Stimulated activated CD4-positive, alpha-beta T cell treated with anti-CD3 and anti-CD28 coated beads, Interleukin-4, amount 100 ng/mL, for 1 hour (primary cell): ENCODE measurements around the gene IVD.

ENCODE experiments used
- DNase-seq: peaks from one replicate; pipeline ENCODE4 v3.0.0-alpha.2; 2020

Gene IVD

DNA sequence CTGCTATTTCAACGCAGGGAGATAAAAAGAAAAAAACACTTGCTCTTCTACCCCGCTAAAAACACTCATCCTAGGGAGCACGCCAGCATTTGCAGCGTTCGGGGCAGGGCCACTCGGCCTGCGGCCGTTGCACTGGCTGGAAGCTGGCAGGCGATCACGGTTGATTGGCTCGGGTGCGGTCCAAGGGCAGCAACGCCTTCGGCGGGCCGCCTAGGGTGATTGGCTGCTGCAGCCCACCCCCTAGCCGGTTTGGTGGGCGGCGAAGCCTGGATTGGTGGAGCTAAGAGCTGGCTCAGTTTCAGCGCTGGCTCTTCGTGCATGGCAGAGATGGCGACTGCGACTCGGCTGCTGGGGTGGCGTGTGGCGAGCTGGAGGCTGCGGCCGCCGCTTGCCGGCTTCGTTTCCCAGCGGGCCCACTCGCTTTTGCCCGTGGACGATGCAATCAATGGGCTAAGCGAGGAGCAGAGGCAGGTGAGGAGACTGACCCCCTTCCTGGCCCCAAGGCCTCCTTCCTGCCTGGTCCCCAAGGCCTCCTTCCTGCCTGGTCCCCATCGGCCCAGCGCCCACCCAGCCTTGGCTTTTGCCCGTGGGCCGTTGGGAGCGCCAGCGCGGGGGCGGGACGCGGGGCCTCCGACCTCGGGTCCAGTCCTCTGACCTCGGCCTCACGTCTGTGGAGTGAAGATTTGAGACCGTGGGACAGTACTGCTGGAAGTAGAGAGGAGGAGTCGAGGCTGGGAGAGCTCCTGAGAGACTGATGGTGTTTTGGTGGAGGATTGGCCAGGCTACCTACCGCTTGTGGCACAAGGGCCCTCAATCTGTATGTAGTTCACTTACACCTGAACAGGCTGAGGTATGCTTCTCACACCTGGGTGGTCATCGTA lies at the start of gene IVD:
Gene IVD (plus strand): TSS at position 295 of the 881 bp plus-strand sequence. CDS start 33 bp downstream, at position 328.
- DNase-seq = peak; percentile 90

DNA sequence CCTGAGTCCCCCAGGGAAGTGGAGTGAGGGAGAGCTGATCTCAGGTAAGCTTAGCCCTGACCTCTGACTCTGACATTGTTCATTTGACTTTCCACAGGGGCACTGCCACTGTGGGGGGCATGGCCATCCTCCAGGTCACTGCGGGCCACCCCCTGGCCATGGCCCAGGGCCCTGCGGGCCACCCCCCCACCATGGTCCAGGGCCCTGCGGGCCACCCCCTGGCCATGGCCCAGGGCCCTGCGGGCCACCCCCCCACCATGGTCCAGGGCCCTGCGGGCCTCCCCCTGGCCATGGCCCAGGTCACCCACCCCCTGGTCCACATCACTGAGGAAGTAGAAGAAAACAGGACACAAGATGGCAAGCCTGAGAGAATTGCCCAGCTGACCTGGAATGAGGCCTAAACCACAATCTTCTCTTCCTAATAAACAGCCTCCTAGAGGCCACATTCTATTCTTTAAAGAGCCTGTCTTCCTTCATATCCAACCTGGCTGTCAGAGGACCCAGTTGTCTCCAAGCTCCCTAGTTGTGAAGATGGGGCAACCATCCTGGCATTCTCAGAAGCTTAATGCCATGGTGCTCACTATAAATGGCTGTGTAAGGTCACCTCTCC lies 49.5 kb upstream of the IVD start:
- DNase-seq = no peak

GRCh38 chr15:40357246-40357645 lies 48.3 kb upstream of the IVD start:
- DNase-seq = no peak

GRCh38 chr15:40357723-40358470 lies 47.7 kb upstream of the IVD start, which contains the start of gene DISP2:
DISP2 (plus strand) TSS chr15:40358219; CDS start chr15:40358322, 103 bp downstream.
- peak; percentile 90 for DNase-seq

DNA sequence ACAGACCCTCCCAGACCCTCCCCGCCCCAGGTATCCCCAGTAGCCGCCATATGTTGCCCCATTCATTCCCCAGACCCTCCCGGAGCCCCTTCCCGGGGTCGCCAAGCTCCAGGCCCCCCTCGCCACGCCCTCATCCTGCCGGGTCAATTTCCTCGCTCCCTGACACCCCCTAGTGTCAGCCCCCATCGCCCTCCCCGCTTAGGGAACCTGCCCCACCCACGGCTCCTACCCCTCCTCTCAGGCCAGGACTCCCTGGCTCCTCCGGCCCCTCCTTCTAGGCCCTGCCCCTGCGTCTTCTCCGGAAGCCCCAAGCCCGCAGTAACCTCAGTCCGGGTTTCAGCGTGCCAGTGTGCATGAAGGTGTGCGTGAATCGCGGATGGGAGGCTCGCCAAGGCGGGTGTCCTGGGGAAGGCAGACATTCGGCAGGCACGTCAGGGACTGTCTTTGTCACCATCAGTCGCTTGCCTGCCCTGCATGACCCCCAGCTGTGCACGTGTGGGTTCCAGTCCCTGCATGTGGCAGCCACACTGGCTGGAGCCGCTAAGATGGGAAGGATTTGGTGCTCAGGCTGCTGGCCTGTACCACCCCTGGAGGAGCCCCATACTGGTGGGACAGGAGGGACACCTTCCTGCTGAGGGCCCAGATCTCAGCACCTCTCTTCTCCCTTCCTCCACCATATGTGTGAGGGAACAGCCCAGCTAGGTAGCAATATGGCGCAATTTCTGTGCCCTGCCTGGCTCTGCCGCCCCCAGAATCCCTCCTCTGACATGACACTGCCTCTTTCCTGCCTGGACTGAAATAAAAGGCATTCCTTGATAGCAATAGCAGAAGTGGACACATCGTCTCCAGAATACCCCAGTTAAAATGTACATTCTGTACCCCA lies 46.9 kb upstream of the IVD start:
- peak; percentile 33 for DNase-seq

- DNase-seq = no peak
These were observed 45.6 kb upstream of the IVD start for GRCh38 chr15:40360015-40360414.

DNA sequence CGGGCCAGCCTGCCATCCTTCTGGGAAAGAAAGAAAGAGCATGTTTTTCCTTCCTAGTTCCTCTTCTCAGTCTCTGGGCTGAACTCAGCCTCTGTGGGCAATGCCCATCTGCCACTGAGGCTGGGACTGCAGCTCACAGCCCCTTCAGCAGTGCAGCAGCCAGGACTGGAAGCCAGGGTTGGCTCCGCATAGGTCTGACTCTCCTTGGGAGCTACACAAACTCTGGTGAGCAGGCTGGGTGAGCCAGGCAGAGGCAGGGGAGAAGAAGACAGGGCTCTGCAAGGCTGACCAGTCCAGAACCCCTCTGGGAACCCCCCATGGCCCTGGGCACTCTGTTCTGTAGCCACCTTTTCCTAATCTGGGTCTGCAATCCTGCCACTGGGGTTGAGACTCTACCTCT lies 44.0 kb upstream of the IVD start:
- DNase-seq = no peak

DNA sequence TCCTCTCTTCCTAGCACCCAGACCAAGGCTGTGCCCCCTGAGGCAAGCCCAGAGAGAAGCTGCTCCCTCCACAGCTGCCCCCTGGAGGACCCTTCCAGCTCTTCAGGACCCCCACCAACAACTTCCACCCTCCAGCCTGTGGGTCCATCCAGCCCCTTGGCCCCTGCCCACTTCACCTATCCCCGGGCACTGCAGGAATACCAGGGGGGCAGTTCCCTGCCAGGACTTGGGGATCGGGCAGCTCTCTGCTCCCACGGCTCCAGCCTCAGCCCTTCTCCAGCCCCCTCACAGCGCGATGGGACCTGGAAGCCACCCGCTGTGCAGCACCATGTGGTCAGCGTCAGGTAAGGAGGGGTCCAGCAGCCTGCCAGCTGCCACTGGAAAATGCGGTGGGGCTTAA lies 42.0 kb upstream of the IVD start:
- DNase-seq = no peak

GRCh38 chr15:40364251-40364650 lies 41.3 kb upstream of the IVD start:
- DNase-seq = no peak

GRCh38 chr15:40365016-40365415 lies 40.6 kb upstream of the IVD start:
- no peak for DNase-seq

GRCh38 chr15:40365624-40366456 lies 39.8 kb upstream of the IVD start:
- no peak for DNase-seq

DNA sequence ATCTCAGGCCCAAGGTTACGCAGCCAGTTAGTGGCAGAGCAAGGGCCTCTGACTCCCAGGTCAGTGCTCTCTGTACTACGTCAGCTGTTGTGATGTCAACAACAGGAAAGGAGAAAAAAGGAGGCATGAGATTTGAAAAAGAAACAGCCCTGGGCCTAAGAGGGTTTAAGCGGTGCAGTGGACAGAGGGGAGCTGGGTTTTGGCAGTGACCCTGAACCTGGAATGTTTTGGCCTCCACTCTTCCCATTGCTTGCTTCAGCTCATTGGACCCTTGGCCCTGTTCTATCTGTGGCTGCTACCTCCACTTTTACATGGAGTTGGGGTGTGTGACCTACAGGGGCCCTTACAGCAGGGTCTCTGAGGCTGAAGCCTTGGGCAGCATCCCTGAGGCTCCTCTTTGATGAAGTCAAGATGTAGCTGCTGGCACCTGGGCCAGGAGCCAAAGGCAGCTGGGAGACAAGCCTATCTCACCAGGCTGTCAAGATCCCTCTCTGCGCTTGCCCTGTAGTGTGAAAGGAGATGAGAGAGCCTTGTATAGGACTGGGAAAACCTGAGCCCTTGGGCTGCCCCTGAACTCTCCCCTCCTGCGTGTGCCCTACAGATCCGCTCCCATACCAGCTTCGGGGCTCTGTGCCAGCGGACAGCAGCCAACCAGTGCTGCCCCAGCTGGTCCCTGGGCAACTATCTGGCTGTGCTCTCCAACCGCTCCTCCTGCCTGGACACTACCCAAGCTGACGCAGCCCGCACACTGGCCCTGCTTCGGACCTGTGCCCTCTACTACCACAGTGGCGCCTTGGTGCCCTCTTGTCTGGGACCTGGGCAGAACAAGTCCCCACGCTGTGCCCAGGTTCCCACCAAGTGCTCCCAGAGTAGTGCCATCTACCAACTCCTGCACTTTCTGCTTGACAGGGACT lies 38.9 kb upstream of the IVD start:
- DNase-seq = no peak

GRCh38 chr15:40367371-40367685 lies 38.3 kb upstream of the IVD start:
- DNase-seq = no peak

GRCh38 chr15:40367686-40368611 lies 37.6 kb upstream of the IVD start:
- DNase-seq = peak; percentile 85

DNA sequence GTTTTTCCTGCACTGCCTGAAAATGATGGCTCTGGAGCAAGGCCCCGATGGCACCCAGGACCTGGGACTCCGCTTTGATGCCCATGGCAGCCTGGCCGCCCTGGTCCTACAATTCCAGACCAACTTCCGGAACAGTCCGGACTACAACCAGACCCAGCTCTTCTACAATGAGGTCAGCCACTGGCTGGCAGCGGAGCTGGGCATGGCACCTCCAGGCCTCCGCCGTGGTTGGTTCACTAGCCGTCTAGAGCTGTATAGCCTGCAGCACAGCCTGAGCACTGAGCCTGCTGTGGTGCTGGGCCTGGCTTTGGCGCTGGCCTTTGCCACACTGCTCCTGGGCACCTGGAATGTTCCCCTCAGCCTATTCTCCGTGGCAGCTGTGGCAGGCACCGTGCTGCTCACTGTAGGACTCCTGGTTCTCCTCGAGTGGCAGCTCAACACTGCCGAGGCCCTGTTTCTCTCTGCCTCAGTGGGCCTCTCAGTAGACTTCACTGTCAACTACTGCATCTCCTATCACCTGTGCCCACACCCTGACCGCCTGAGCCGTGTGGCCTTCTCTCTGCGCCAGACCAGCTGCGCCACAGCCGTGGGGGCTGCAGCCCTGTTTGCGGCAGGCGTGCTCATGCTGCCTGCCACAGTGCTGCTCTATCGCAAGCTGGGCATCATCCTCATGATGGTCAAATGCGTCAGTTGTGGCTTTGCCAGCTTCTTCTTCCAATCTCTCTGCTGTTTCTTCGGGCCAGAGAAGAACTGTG lies 36.7 kb upstream of the IVD start:
- DNase-seq = no peak

- DNase-seq = no peak
These were observed 36.1 kb upstream of the IVD start for GRCh38 chr15:40369474-40369869.

- DNase-seq = no peak
These were observed 35.6 kb upstream of the IVD start for GRCh38 chr15:40369971-40370370.

GRCh38 chr15:40372981-40373380 lies 32.6 kb upstream of the IVD start:
- DNase-seq = no peak

GRCh38 chr15:40377606-40378005 lies 28.0 kb upstream of the IVD start:
- DNase-seq = no peak
